ENCODE measurements around the gene CACNA1A. TPM values are rescaled to one million over a fixed set of nuclear protein-coding genes. Genes with fewer than 3 reads are reported as not detected.

CACNA1A gene
- polyA plus RNA-seq, 1 donor (not counting 4 experiments of a cell fraction or from before 2014, with no cell fraction given): not detected

DNA sequence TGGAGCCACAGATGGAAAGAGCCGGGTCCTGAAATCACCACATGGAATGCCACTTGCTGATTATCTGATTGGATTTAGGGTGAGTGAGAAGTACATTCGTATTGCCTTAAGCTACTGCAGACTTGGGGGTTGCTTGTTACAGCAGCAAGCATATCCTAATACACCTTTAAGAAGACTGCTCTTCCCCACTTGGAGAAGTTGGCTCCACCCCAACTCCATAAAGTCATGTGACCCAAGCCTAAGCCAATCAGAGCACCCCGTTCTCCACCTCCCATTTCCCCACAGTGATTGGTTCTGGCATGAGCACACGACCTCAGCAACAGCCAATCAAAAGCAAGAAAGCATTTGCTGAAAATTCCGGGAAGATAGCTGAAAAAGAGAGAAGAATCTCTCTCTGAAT is 23.1 kb downstream of the CACNA1A start:
- TF ChIP-seq, protein P1, sequence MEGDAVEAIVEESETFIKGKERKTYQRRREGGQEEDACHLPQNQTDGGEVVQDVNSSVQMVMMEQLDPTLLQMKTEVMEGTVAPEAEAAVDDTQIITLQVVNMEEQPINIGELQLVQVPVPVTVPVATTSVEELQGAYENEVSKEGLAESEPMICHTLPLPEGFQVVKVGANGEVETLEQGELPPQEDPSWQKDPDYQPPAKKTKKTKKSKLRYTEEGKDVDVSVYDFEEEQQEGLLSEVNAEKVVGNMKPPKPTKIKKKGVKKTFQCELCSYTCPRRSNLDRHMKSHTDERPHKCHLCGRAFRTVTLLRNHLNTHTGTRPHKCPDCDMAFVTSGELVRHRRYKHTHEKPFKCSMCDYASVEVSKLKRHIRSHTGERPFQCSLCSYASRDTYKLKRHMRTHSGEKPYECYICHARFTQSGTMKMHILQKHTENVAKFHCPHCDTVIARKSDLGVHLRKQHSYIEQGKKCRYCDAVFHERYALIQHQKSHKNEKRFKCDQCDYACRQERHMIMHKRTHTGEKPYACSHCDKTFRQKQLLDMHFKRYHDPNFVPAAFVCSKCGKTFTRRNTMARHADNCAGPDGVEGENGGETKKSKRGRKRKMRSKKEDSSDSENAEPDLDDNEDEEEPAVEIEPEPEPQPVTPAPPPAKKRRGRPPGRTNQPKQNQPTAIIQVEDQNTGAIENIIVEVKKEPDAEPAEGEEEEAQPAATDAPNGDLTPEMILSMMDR (optimal IDR thresholded peaks at IDR 0.05 in 1 of 3, IDR thresholded peaks at IDR 0.05 in 1 of 3, conservative IDR thresholded peaks at IDR 0.05 in 1 of 3; ENCODE audit: extremely low read depth in 1 of 3, insufficient read depth in 2 of 3, low read length in 3 of 3): no peak
- TF ChIP-seq EZH2 (IDR thresholded peaks at IDR 0.05; ENCODE audit: low read length): no peak

DNA sequence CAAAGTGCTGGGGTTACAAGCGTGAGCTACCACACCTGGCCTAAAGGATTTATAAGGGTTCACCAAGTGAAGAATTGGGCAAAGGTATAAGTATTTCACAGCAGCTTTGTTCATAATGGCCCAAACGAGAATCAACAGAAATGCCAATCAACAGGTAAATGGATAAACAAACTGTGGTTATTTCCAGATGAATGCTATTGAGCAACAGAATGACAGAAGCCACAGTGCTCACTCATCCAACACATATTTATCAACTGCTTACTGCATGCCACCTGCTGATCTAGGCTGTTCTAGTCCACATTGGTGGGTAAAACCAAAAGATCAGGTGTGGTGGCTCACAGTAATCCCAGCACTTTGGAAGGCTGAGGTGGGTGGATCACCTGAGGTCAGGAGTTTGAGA is 27.7 kb downstream of the CACNA1A start:
- Histone ChIP-seq H3K9me1 (ENCODE audit: control insufficient read depth, extremely low read depth, insufficient read depth, low read length) (no peaks in the 10 kb centered on the region), H4K20me1 (ENCODE audit: control insufficient read depth, extremely low read depth, insufficient read depth, low read length) (no peaks in the 10 kb centered on the region), H3K27me3 (ENCODE audit: control insufficient read depth, extremely low read depth, insufficient read depth, low read length) (no peaks in the 10 kb centered on the region), H3K27ac (ENCODE audit: control insufficient read depth, insufficient read depth, low read length) (no peak overlapping the region), H2AFZ (ENCODE audit: control insufficient read depth, low read length) (no peak overlapping the region), H3K36me3 (ENCODE audit: control insufficient read depth in 2 of 2, extremely low read depth in 1 of 2, insufficient read depth in 2 of 2, low read length in 2 of 2) (no peaks in the 10 kb centered on the region), H3K9ac (ENCODE audit: control insufficient read depth, extremely low read depth, insufficient read depth, low read length) (no peak overlapping the region), H3K4me2 (ENCODE audit: control insufficient read depth, extremely low read depth, insufficient read depth, low read depth, low read length) (no peak overlapping the region), H3K4me1 (ENCODE audit: control insufficient read depth, extremely low read depth, insufficient read depth, low read length) (no peaks in the 10 kb centered on the region), H3K4me3 (ENCODE audit: control insufficient read depth in 2 of 3, extremely low read depth in 1 of 3, insufficient read depth in 2 of 3, low read depth in 1 of 3, low read length in 3 of 3) (no peak overlapping the region), H3K9me3 (ENCODE audit: control insufficient read depth, low read depth, low read length) (no peaks in the 10 kb centered on the region), H3K79me2 (ENCODE audit: control insufficient read depth, insufficient read depth, low read length) (no peaks in the 10 kb centered on the region)
- dilution Hi-C loops (cut with MboI; ENCODE audit: extremely low pct_ligation_motif_present, low sequenced_read_pairs): no loop called here
- FAIRE-seq (no peak), DNase-seq (ENCODE audit: low read depth, low spot score) (no peak)
- TF ChIP-seq EZH2 (IDR thresholded peaks at IDR 0.05; ENCODE audit: low read length): no peak
- TF ChIP-seq, protein P1 (optimal IDR thresholded peaks at IDR 0.05 in 1 of 3, IDR thresholded peaks at IDR 0.05 in 1 of 3, conservative IDR thresholded peaks at IDR 0.05 in 1 of 3; ENCODE audit: extremely low read depth in 1 of 3, insufficient read depth in 2 of 3, low read length in 3 of 3): no peak

More for the DNA sequence above, 23.1 kb downstream of the CACNA1A start:
- H3K9ac ChIP-seq (ENCODE audit: control insufficient read depth, extremely low read depth, insufficient read depth, low read length): no peak overlapping the region
- no peak for FAIRE-seq
- H3K4me3 ChIP-seq (ENCODE audit: control insufficient read depth in 2 of 3, extremely low read depth in 1 of 3, insufficient read depth in 2 of 3, low read depth in 1 of 3, low read length in 3 of 3): no peak overlapping the region
- H3K79me2 ChIP-seq (ENCODE audit: control insufficient read depth, insufficient read depth, low read length): no peaks in the 10 kb centered on the region
- no peaks in the 10 kb centered on the region for H4K20me1 ChIP-seq (ENCODE audit: control insufficient read depth, extremely low read depth, insufficient read depth, low read length)
- no peaks in the 10 kb centered on the region for H3K36me3 ChIP-seq (ENCODE audit: control insufficient read depth in 2 of 2, extremely low read depth in 1 of 2, insufficient read depth in 2 of 2, low read length in 2 of 2)
- dilution Hi-C loops (cut with MboI; ENCODE audit: extremely low pct_ligation_motif_present, low sequenced_read_pairs): no loop called here
- no peak overlapping the region for H2AFZ ChIP-seq (ENCODE audit: control insufficient read depth, low read length)
- H3K9me1 ChIP-seq (ENCODE audit: control insufficient read depth, extremely low read depth, insufficient read depth, low read length): no peaks in the 10 kb centered on the region
- H3K4me1 ChIP-seq (ENCODE audit: control insufficient read depth, extremely low read depth, insufficient read depth, low read length): no peaks in the 10 kb centered on the region
- H3K4me2 ChIP-seq (ENCODE audit: control insufficient read depth, extremely low read depth, insufficient read depth, low read depth, low read length): no peak overlapping the region
- no peaks in the 10 kb centered on the region for H3K9me3 ChIP-seq (ENCODE audit: control insufficient read depth, low read depth, low read length)
- H3K27ac ChIP-seq (ENCODE audit: control insufficient read depth, insufficient read depth, low read length): no peak overlapping the region
- DNase-seq (ENCODE audit: low read depth, low spot score): no peak
- H3K27me3 ChIP-seq (ENCODE audit: control insufficient read depth, extremely low read depth, insufficient read depth, low read length): no peaks in the 10 kb centered on the region

Data from keratinocyte (primary cell).